Sigmoid colon (tissue), 7 donors: Measurements from ENCODE around the gene DKC1. TPM values are rescaled to one million over a fixed set of nuclear protein-coding genes. Genes with fewer than 3 reads are reported as not detected.

Source experiments
- DNase-seq: peaks from one replicate; pipeline ENCODE4 v3.0.0-alpha.2; 2019
- H3K27ac ChIP-seq, 4 donors: fragments of 200-600 bp; sonication (generic); one replicate each; pipeline ENCODE4 v1.5.1; 2016 to 2019; ENCODE audit warnings: mild to moderate bottlenecking in 1 of 4
- H3K27me3 ChIP-seq, 3 donors: fragments of 200-600 bp; sonication (generic); one replicate each; pipeline ENCODE4 v1.5.1; 2019; ENCODE audit warnings: mild to moderate bottlenecking in 1 of 3
- H3K36me3 ChIP-seq, 4 donors: fragments of 200-600 bp; sonication (generic); one replicate each; pipeline ENCODE4 v1.5.1; 2016 to 2019
- H3K4me1 ChIP-seq, 4 donors: fragments of 200-600 bp; sonication (generic); one replicate each; pipeline ENCODE4 v1.5.1; 2017 to 2019
- H3K4me3 ChIP-seq, 4 donors: fragments of 200-600 bp; sonication (generic); one replicate each; pipeline ENCODE4 v1.5.1; 2017 to 2019; ENCODE audit warnings: mild to moderate bottlenecking in 2 of 4, moderate library complexity in 1 of 4
- H3K9me3 ChIP-seq, 4 donors: fragments of 200-600 bp in 3 of 4; sonication (generic) in 3 of 4; one replicate each; pipeline versions ENCODE4 v1.5.1 to v1.6.1; 2013 to 2019
- EP300 ChIP-seq, 4 donors: sonication (generic); formaldehyde crosslinking; IDR thresholded peaks; one replicate each; pipeline ENCODE4 v1.6.1; 2017; ENCODE audit warnings: antibody characterized with exemption in 4 of 4
- POLR2A ChIP-seq, 2 donors: fragments of 450-650 bp; IDR thresholded peaks; one replicate each; pipeline ENCODE4 v1.6.1; 2016; ENCODE audit warnings: antibody characterized with exemption in 2 of 2, mild to moderate bottlenecking in 2 of 2, moderate library complexity in 2 of 2
- POLR2AphosphoS5 ChIP-seq, 4 donors: sonication (generic); formaldehyde crosslinking; IDR thresholded peaks; one replicate each; pipeline ENCODE4 v1.6.1; 2017; ENCODE audit warnings: antibody characterized with exemption in 4 of 4
- WGBS, 2 donors: extraction: QIAGEN DNeasy Blood & Tissue Kit; methylation state at CpG; one replicate each; pipeline ENCODE4 v1.1.7; 2013; 5-methylcytosine and 5-hydroxymethylcytosine counted together
- intact Hi-C: fragments of 100-400 bp; cut with DNase I; formaldehyde crosslinking; loops from one replicate; pipeline ENCODE4 v1.15.1; 2023
- polyA plus RNA-seq, 3 donors: library from polyadenylated mRNA; stranded (reverse); fragments of 200-250 nt; gene quantifications; one replicate each; pipeline ENCODE4 v1.2.3, GENCODE V29; 2013
- total RNA-seq, 4 donors: library from RNA; depleted of rRNA; stranded (reverse); fragments of >200 nt; gene quantifications; one replicate each; pipeline ENCODE4 v1.1.0, GENCODE V29; 2016
- TF ChIP-seq, protein P1 (sequence below), 4 experiments: fragments of 450-650 bp in 3 of 4; fragments of 200-600 bp in 1 of 4; IDR thresholded peaks; one replicate each; pipeline ENCODE4 v1.5.1; 2016 to 2019; ENCODE audit warnings: antibody characterized with exemption in 4 of 4, mild to moderate bottlenecking in 3 of 4, moderate library complexity in 2 of 4
- donor health status: healthy with polysubstance abuse.
- donor health status: Bipolar disorder and iron deficiency.
- donor health status: healthy.

DKC1 gene
- total and polyA plus RNA-seq, 7 donors: 18.2 to 47.5 (median 20.0) TPM

DNA sequence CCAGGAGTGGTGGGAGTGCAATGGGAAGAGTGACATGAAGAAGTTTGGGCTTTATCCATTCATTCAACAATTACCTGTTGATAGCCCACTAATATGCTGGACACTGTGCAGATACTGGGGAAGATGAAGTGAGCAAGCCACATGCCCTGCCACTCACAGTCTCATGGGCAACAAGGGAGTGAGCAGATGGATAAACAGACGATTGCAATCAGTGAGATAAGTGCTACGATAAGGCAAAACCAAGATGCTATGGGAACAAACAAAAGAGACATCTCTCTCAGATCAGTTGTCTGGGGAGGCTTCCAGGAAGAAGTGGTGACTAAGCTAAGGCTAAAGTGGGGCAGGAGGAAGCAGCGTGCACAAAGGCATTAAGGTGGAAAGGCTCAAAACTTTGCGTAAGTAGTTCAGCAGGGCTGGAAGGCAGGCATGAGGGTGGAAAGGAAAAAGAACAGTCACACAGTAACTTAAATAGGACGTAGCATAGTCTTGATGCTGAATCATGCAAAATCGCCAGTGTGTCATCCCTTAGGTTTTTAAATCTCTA, 43.5 kb upstream of the DKC1 start:
- H3K4me3 ChIP-seq: no peak overlapping the region
- H3K27ac ChIP-seq: peak overlapping the region in 1 of 4 donors; percentile 6
- no peak for DNase-seq
- intact Hi-C loops: no loop called here
- H3K36me3 ChIP-seq: no peaks in the 10 kb centered on the region
- H3K9me3 ChIP-seq: no peaks in the 10 kb centered on the region
- no peaks in the 10 kb centered on the region for H3K4me1 ChIP-seq
- 40 to 76% methylated on average over 6 of the region's 6 CpGs for WGBS, 2 donors
- TF ChIP-seq POLR2A (IDR thresholded peaks at IDR 0.05): no peak
- no peak for TF ChIP-seq EP300 (IDR thresholded peaks at IDR 0.05)
- TF ChIP-seq, protein P1, sequence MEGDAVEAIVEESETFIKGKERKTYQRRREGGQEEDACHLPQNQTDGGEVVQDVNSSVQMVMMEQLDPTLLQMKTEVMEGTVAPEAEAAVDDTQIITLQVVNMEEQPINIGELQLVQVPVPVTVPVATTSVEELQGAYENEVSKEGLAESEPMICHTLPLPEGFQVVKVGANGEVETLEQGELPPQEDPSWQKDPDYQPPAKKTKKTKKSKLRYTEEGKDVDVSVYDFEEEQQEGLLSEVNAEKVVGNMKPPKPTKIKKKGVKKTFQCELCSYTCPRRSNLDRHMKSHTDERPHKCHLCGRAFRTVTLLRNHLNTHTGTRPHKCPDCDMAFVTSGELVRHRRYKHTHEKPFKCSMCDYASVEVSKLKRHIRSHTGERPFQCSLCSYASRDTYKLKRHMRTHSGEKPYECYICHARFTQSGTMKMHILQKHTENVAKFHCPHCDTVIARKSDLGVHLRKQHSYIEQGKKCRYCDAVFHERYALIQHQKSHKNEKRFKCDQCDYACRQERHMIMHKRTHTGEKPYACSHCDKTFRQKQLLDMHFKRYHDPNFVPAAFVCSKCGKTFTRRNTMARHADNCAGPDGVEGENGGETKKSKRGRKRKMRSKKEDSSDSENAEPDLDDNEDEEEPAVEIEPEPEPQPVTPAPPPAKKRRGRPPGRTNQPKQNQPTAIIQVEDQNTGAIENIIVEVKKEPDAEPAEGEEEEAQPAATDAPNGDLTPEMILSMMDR (IDR thresholded peaks at IDR 0.05): no peak
- no peak for TF ChIP-seq POLR2AphosphoS5 (IDR thresholded peaks at IDR 0.05)
- no peaks in the 10 kb centered on the region for H3K27me3 ChIP-seq

DNA sequence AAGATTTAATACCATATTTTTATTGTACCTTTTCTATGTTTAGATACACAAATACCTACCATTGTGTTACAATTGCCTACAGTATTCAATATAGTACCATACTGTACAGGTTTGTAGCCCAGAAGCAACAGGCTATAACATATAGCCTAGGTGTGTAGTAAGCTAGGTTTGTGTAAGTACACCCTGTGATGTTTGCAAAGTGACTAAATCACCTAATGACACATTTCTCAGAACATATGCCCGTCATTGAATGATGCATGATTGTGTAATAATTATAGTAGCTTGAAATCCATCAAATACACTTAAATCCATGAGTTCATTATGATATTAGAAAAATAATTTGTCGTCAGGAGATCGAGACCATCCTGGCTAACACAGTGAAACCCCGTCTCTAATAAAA, 42.6 kb upstream of the DKC1 start:
- H3K4me1 ChIP-seq: peaks cover 0 to under 1% (median 0%) of the 10 kb centered on the region in 4 donors
- no peaks in the 10 kb centered on the region for H3K27me3 ChIP-seq
- intact Hi-C loops: no loop called here
- DNase-seq: no peak
- no peak overlapping the region for H3K27ac ChIP-seq
- no peaks in the 10 kb centered on the region for H3K36me3 ChIP-seq
- 66 to 67% methylated on average over 4 of the region's 4 CpGs for whole genome bisulfite sequencing, 2 donors
- H3K9me3 ChIP-seq: no peaks in the 10 kb centered on the region
- no peak overlapping the region for H3K4me3 ChIP-seq
- TF ChIP-seq POLR2AphosphoS5 (IDR thresholded peaks at IDR 0.05) (no peak), POLR2A (IDR thresholded peaks at IDR 0.05) (no peak), EP300 (IDR thresholded peaks at IDR 0.05) (no peak)
- TF ChIP-seq, protein P1 (IDR thresholded peaks at IDR 0.05): no peak

DNA sequence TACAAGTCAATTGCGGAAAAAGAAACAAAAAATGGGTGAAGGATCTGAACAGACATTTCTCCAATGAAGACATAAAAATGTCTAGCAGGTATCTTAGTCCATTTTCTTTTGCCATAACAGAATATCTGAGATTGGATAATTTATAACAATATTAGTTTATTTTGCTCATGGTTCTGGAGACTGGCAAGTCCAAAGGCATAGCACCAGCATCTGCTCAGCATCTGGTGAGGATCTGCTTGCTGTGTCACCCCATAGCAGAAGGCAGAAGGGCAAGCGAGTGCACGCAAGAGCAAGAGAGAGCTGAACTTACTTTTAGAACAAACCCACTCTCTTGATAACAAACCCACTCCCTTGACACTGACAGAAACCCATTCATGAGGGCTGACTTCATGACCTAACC, 41.5 kb upstream of the DKC1 start:
- H3K36me3 ChIP-seq: no peaks in the 10 kb centered on the region
- no peaks in the 10 kb centered on the region for H3K27me3 ChIP-seq
- peaks cover 0 to 4% (median 0%) of the 10 kb centered on the region in 4 donors for H3K4me1 ChIP-seq
- intact Hi-C loops: no loop called here
- no peaks in the 10 kb centered on the region for H3K9me3 ChIP-seq
- TF ChIP-seq POLR2A (IDR thresholded peaks at IDR 0.05): no peak
- no peak for DNase-seq
- no peak overlapping the region for H3K27ac ChIP-seq
- no peak overlapping the region for H3K4me3 ChIP-seq
- WGBS, 2 donors: 97 to 100% methylated on average over 3 of the region's 3 CpGs

DNA sequence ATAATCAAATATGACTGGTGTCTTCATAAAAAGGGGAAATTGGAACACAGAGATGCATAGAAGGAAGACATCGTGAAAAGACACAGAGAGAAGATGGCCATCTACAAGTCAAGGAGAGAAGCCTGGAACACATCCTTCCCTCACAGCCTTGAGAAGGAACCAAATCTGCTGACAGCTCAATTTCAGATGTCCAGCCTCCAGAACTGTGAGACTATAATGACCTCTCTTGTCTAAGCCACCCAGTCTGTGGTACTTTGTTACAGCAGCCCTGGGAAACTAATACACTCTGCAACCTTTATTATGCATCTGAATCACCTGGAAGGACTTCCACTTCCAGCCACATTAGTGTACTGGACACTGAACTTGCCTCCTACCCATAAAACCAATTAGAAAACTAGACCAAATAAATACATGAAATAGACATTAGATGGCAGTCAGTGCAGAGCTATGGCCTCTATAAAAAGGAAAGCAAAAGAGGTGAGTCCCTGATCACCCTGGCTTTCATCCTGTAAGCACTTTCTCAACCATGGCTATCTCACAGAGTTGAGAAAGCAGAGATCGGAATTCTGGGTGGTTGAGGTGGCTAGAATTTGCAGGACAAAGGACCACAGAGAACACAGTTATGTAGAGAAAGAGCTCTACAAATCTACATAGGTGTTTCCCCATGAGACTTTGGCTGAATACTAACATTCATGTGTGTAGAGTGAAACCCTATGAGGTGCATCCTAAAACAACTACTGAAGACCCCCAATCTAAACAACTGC, 37.5 kb upstream of the DKC1 start:
- H3K9me3 ChIP-seq: no peaks in the 10 kb centered on the region
- H3K36me3 ChIP-seq: no peaks in the 10 kb centered on the region
- H3K27ac ChIP-seq: peak overlapping the region in 1 of 4 donors; percentile 81
- no peak overlapping the region for H3K4me3 ChIP-seq
- 70 to 90% methylated on average over 2 of the region's 2 CpGs for WGBS, 2 donors
- H3K4me1 ChIP-seq: peaks cover 0 to 40% (median 34%) of the 10 kb centered on the region in 4 donors
- intact Hi-C loops: no loop called here
- DNase-seq: no peak
- TF ChIP-seq POLR2A (IDR thresholded peaks at IDR 0.05) (no peak), EP300 (IDR thresholded peaks at IDR 0.05) (no peak), POLR2AphosphoS5 (IDR thresholded peaks at IDR 0.05) (no peak)
- TF ChIP-seq, protein P1 (IDR thresholded peaks at IDR 0.05): no peak
- H3K27me3 ChIP-seq: no peaks in the 10 kb centered on the region

DNA sequence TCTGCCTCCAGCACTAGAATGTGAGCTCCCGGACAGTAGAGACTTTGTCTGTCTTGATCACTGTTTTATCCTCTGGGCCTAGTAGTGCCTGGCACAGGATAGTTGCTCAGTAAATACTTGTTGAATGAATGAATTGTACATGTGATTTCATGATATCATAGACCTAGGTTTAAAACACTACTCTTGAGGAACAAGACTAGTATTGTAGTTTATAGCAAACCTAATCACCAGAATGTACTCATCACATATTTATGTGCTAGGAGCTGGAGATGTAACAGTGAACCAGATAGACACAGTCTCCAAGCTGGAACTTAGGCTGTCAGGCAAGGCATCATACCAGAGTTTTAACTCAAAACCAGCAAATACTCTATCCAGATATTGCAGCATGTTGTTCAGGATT, 35.2 kb upstream of the DKC1 start:
- H3K9me3 ChIP-seq: no peaks in the 10 kb centered on the region
- intact Hi-C loops: loop anchor here (2.0 kb wide), 1 partner anchor 71 kb away; no protein-coding TSS in a partner anchor
- no peak for DNase-seq
- no peaks in the 10 kb centered on the region for H3K27me3 ChIP-seq
- 79 to 96% methylated on average over 1 of the region's 1 CpG for WGBS, 2 donors
- no peaks in the 10 kb centered on the region for H3K36me3 ChIP-seq
- no peak overlapping the region for H3K4me3 ChIP-seq
- peaks cover 0 to 62% (median 55%) of the 10 kb centered on the region in 4 donors for H3K4me1 ChIP-seq
- H3K27ac ChIP-seq: peak overlapping the region; percentile 70 to 83 (median 80)
- TF ChIP-seq POLR2A (IDR thresholded peaks at IDR 0.05) (no peak), EP300 (IDR thresholded peaks at IDR 0.05) (no peak), POLR2AphosphoS5 (IDR thresholded peaks at IDR 0.05) (no peak)
- TF ChIP-seq, protein P1 (IDR thresholded peaks at IDR 0.05): no peak
